ENCODE results near the gene BRD7.

GRCh38 chr16:50381679-50382440 is 13.1 kb upstream of the BRD7 start:
- TF ChIP-seq, protein P1, sequence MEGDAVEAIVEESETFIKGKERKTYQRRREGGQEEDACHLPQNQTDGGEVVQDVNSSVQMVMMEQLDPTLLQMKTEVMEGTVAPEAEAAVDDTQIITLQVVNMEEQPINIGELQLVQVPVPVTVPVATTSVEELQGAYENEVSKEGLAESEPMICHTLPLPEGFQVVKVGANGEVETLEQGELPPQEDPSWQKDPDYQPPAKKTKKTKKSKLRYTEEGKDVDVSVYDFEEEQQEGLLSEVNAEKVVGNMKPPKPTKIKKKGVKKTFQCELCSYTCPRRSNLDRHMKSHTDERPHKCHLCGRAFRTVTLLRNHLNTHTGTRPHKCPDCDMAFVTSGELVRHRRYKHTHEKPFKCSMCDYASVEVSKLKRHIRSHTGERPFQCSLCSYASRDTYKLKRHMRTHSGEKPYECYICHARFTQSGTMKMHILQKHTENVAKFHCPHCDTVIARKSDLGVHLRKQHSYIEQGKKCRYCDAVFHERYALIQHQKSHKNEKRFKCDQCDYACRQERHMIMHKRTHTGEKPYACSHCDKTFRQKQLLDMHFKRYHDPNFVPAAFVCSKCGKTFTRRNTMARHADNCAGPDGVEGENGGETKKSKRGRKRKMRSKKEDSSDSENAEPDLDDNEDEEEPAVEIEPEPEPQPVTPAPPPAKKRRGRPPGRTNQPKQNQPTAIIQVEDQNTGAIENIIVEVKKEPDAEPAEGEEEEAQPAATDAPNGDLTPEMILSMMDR (IDR thresholded peaks at IDR 0.05): no peak
- no peak for TF ChIP-seq POLR2A (IDR thresholded peaks at IDR 0.05)
